Pancreas (tissue), 10 donors: ENCODE data around the gene CDC42BPA. TPM values are rescaled to one million over a fixed set of nuclear protein-coding genes. Genes with fewer than 3 reads are reported as not detected.

ENCODE experiments used
- ATAC-seq, 4 donors: fragments of 200-7000 bp; cut with Tn5 transposase; one replicate each; pipeline versions ENCODE4 v1.8.0 to v1.9.1; 2020; ENCODE audit warnings: mild to moderate bottlenecking in 4 of 4, moderate library complexity in 4 of 4
- DNase-seq, 6 donors: peaks; one replicate each; pipeline ENCODE4 v3.0.0-alpha.2; 2020
- FAIRE-seq: peaks from 2 replicates; lab custom pipeline; 2012; peaks lifted over from hg19 to GRCh38; lab: Jason Lieb, UNC
- H3K27ac ChIP-seq, 4 donors: fragments of 200-600 bp; sonication (generic); 1 replicate in 3 of 4; 2 replicates in 1 of 4; pipeline versions ENCODE4 v1.5.0 to v1.8.0; 2020
- H3K27me3 ChIP-seq, 4 donors: fragments of 200-600 bp; one replicate each; pipeline ENCODE4 v1.8.0; 2021
- H3K36me3 ChIP-seq, 3 donors: fragments of 200-600 bp; sonication (generic) in 1 of 3; one replicate each; pipeline versions ENCODE4 v1.5.0 to v1.8.0; 2020 to 2021
- H3K4me1 ChIP-seq, 3 donors: fragments of 200-600 bp; one replicate each; pipeline ENCODE4 v1.8.0; 2021
- H3K4me3 ChIP-seq, 4 donors: fragments of 200-600 bp; sonication (generic) in 2 of 4; one replicate each; pipeline versions ENCODE4 v1.5.0 to v1.8.0; 2020 to 2021
- H3K9me3 ChIP-seq, 4 donors: fragments of 200-600 bp; one replicate each; pipeline ENCODE4 v1.8.0; 2021
- CTCF ChIP-seq, 4 donors: fragments of 200-600 bp; sonication (generic) in 3 of 4; IDR thresholded peaks; one replicate each; pipeline versions ENCODE4 v1.5.0 to v1.8.0; 2021; ENCODE audit warnings: antibody characterized with exemption in 4 of 4
- WGBS, 2 donors: extraction: QIAGEN DNeasy Blood & Tissue Kit; methylation state at CpG; one replicate each; pipeline ENCODE4 v1.1.7; 2013; 5-methylcytosine and 5-hydroxymethylcytosine counted together
- intact Hi-C, 3 donors: fragments of 100-400 bp; cut with DNase I; formaldehyde crosslinking; loops; one replicate each; pipeline versions ENCODE4 v1.11.1 to v1.14.2; 2022
- polyA plus RNA-seq, 2 donors: library from polyadenylated mRNA; stranded (reverse); fragments of 200-250 nt; gene quantifications; one replicate each; pipeline ENCODE4 v1.2.3, GENCODE V29; 2013
- total RNA-seq, 6 donors: library from RNA; stranded (reverse); fragmentation: NEBNext Ultra II Directional in 4 of 6; extraction: Animal tissue kit (Norgen Biotek cat#: 25700) in 4 of 6; gene quantifications; one replicate each; pipeline versions ENCODE4 v1.2.1 to v1.2.4, GENCODE V29; 2021 to 2023
- donor health status: healthy with polysubstance abuse.
- donor health status: DM: no; HTN: no; CAD: no; lungs with moderate emphysema.
- donor health status: DM: no; HTN: no; CAD: no.
- donor health status: control.
- donor health status: control.
- donor health status: Bipolar disorder and iron deficiency.
- donor health status: DM: yes; HTN: yes; CAD: no.
- donor health status: DM: no; HTN: no; CAD: no.
- donor health status: DM: no; HTN: no; CAD: no.
- donor health status: DM: yes; HTN: yes; CAD: no.

Gene CDC42BPA
- total and polyA plus RNA-seq, 8 donors: 5.3 to 22.5 (median 16.5) TPM

- no peaks in the 10 kb centered on the region for H3K27me3 ChIP-seq
- 65 to 73% methylated on average over 2 of the region's 2 CpGs for WGBS, 2 donors
- H3K4me1 ChIP-seq: no peaks in the 10 kb centered on the region
- H3K4me3 ChIP-seq: no peak overlapping the region
- intact Hi-C loops: no loop called here
- no peaks in the 10 kb centered on the region for H3K9me3 ChIP-seq
- TF ChIP-seq CTCF (IDR thresholded peaks at IDR 0.05): no peak
- H3K36me3 ChIP-seq: no peaks in the 10 kb centered on the region
- no peak for ATAC-seq
- FAIRE-seq: no peak
- no peak for DNase-seq
- no peak overlapping the region for H3K27ac ChIP-seq
Measured at GRCh38 chr1:227191607-227192006, 126.7 kb downstream of the CDC42BPA start.

GRCh38 chr1:227190321-227190720 lies 128.0 kb downstream of the CDC42BPA start:
- intact Hi-C loops: no loop called here
- Histone ChIP-seq H3K4me3 (no peak overlapping the region), H3K36me3 (no peaks in the 10 kb centered on the region), H3K27ac (no peak overlapping the region), H3K9me3 (no peaks in the 10 kb centered on the region), H3K27me3 (no peaks in the 10 kb centered on the region), H3K4me1 (no peaks in the 10 kb centered on the region)
- DNase-seq: no peak
- ATAC-seq: no peak
- FAIRE-seq: no peak
- WGBS, 2 donors: 99 to 100% methylated on average over 2 of the region's 2 CpGs
- TF ChIP-seq CTCF (IDR thresholded peaks at IDR 0.05): no peak

GRCh38 chr1:227185291-227185690 lies 133.0 kb downstream of the CDC42BPA start:
- Histone ChIP-seq H3K27me3 (no peaks in the 10 kb centered on the region), H3K36me3 (no peaks in the 10 kb centered on the region), H3K4me1 (no peaks in the 10 kb centered on the region), H3K4me3 (no peak overlapping the region), H3K9me3 (no peaks in the 10 kb centered on the region), H3K27ac (no peak overlapping the region)
- FAIRE-seq (no peak), ATAC-seq (no peak), DNase-seq (no peak)
- TF ChIP-seq CTCF (IDR thresholded peaks at IDR 0.05): no peak
- 84 to 92% methylated on average over 9 of the region's 9 CpGs for WGBS, 2 donors
- intact Hi-C loops: no loop called here

GRCh38 chr1:227182012-227182411 lies 136.3 kb downstream of the CDC42BPA start:
- 95 to 96% methylated on average over 3 of the region's 3 CpGs for WGBS, 2 donors
- Histone ChIP-seq H3K36me3 (no peaks in the 10 kb centered on the region), H3K4me3 (no peak overlapping the region), H3K27me3 (no peaks in the 10 kb centered on the region), H3K4me1 (no peaks in the 10 kb centered on the region), H3K9me3 (no peaks in the 10 kb centered on the region), H3K27ac (no peak overlapping the region)
- FAIRE-seq (no peak), ATAC-seq (no peak), DNase-seq (no peak)
- TF ChIP-seq CTCF (IDR thresholded peaks at IDR 0.05): no peak
- intact Hi-C loops: no loop called here

- intact Hi-C loops: no loop called here
- DNase-seq (no peak), FAIRE-seq (no peak), ATAC-seq (no peak)
- H3K36me3 ChIP-seq: no peaks in the 10 kb centered on the region
- TF ChIP-seq CTCF (IDR thresholded peaks at IDR 0.05): no peak
- H3K27me3 ChIP-seq: no peaks in the 10 kb centered on the region
- no peaks in the 10 kb centered on the region for H3K9me3 ChIP-seq
- 95 to 97% methylated on average over 4 of the region's 4 CpGs for WGBS, 2 donors
- H3K4me1 ChIP-seq: peaks cover 0 to 4% (median 0%) of the 10 kb centered on the region in 3 donors
- no peak overlapping the region for H3K27ac ChIP-seq
- no peak overlapping the region for H3K4me3 ChIP-seq
Measured at GRCh38 chr1:227175611-227176010, 142.7 kb downstream of the CDC42BPA start.
